Fibroblast of villous mesenchyme (primary cell): ENCODE results near the gene CYSRT1. TPM values are rescaled to one million over a fixed set of nuclear protein-coding genes. Genes with fewer than 3 reads are reported as not detected.

ENCODE experiments used
- DNase-seq: peaks from one replicate; pipeline ENCODE4 v3.0.0-alpha.2; 2010; ENCODE audit warnings: low read depth
- H3K4me3 ChIP-seq: 2 replicates; pipeline ENCODE4 v1.5.1; 2011; ENCODE audit warnings: low read depth, mild to moderate bottlenecking, low read length
- total RNA-seq: library from RNA; depleted of rRNA; stranded (reverse); fragments of >200 nt; gene quantifications from 2 replicates; pipeline ENCODE4 v1.2.3, GENCODE V29; 2012
- TF ChIP-seq, protein P1 (sequence below): IDR thresholded peaks from 2 replicates; pipeline ENCODE4 v1.5.1; 2012; ENCODE audit warnings: low read depth, mild to moderate bottlenecking, low read length; ENCODE audit not compliant: insufficient read depth

The CYSRT1 gene
- total RNA-seq, 1 donor: under 0.01 TPM

DNA sequence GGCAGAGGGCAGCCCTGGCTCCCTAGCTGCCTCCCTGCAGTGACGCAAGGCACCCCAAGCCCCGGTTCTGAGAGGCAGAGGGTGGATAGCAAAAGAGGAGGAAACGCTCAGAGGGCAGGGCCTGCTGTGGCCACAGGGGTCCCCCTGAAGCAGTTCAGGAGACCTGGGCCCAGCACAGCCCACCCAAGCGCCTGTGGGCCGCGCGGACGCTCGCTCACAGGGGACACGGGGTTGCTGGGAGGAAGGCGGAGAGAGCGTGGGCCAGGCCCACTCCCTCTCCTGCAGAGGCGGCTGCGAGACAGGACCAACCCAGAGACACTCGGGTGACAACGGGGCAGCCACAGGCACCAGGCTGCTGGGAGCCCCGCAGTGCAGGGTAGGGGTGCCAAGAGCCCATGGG lies 45.2 kb upstream of the CYSRT1 start:
- no peak for DNase-seq
- H3K4me3 ChIP-seq: no peak overlapping the region
- TF ChIP-seq, protein P1, sequence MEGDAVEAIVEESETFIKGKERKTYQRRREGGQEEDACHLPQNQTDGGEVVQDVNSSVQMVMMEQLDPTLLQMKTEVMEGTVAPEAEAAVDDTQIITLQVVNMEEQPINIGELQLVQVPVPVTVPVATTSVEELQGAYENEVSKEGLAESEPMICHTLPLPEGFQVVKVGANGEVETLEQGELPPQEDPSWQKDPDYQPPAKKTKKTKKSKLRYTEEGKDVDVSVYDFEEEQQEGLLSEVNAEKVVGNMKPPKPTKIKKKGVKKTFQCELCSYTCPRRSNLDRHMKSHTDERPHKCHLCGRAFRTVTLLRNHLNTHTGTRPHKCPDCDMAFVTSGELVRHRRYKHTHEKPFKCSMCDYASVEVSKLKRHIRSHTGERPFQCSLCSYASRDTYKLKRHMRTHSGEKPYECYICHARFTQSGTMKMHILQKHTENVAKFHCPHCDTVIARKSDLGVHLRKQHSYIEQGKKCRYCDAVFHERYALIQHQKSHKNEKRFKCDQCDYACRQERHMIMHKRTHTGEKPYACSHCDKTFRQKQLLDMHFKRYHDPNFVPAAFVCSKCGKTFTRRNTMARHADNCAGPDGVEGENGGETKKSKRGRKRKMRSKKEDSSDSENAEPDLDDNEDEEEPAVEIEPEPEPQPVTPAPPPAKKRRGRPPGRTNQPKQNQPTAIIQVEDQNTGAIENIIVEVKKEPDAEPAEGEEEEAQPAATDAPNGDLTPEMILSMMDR: no peak

DNA sequence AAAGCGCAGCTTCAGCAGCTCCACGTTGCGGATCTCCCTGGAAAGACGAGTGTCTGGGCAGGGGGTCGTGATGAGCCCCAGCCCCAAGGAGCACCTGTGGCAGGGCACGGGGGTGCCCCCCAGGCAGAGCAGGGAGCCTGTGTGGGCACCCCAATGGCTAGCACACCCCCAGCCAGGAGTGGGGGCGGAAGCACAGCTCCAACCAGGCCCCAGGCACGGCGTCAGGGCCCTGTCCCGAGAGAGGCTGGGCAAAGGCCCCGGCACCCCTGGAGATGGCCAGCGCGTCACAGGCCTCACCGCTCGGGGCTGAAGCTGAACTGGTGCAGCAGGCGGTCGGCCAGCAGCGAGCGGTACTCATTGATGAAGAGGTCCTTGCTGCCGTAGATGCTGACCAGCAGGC lies 44.5 kb upstream of the CYSRT1 start:
- no peak for DNase-seq
- TF ChIP-seq, protein P1: no peak

DNA sequence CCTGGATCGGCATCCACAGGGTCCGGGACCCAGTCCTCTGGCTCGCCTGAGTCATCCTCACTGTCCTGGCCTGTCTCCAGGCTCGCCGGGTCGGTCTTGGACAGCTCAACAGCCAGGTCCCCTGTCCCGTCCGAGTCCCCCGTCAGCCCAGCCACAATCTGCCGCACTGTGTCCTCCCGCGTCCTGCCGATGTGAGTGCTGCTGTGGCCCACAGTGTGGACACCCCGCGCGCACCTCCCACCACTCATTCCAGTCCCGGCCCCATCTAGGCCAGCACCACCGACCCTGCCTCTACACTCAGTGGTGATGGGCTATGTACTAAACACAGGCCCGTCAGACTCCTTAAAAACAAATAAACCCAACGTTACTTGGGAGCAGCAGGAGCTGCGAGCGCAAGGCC lies 43.3 kb upstream of the CYSRT1 start:
- TF ChIP-seq, protein P1: no peak
- DNase-seq: no peak
- no peak overlapping the region for H3K4me3 ChIP-seq

More for the DNA sequence above, 44.5 kb upstream of the CYSRT1 start:
- no peak overlapping the region for H3K4me3 ChIP-seq

DNA sequence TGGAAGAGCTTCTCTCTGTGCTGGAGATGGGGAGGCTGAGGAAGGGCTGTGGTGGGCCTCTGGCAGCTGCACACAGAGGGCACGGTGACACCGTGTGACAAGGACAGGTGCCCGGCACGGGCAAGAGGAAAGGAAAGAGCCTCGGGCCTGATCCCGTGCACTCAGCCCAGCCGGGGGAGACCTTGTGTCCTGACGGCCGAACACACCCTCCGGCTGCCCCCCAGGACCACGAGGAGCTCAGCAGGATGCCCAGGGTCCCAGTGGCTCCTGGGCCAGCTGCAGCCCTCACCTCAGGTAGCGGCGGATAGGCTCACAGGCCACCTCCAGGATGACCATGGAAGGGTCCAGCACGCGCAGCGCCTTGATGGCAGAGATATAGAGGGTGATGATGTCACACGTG lies 42.1 kb upstream of the CYSRT1 start:
- no peak overlapping the region for H3K4me3 ChIP-seq
- TF ChIP-seq, protein P1: no peak
- no peak for DNase-seq

DNA sequence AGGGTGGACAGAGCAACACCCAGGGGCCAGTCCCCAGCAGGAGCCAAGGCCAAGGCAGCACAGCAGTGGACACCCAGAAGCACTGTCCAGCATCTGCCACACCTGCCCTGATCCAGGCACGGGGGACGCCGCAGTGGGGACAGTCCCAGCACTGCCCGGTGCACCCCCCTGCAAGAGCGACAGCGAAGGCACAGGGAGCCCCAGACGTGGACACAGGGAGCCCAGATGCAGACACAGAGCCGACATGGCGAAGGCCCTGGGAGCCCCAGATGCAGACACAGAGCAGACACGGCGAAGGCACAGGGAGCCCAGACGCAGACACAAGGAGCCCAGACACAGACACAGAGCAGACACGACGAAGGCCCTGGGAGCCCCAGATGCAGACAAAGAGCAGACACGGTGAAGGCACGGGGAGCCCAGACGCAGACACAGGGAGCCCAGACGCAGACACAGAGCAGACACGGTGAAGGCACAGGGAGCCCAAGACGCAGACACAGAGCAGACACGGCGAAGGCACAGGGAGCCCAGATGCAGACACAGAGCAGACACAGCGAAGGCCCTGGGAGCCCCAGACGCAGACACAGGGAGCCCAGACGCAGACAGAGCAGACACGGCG lies 40.9 kb upstream of the CYSRT1 start:
- H3K4me3 ChIP-seq: no peak overlapping the region
- DNase-seq: no peak
- TF ChIP-seq, protein P1: no peak

DNA sequence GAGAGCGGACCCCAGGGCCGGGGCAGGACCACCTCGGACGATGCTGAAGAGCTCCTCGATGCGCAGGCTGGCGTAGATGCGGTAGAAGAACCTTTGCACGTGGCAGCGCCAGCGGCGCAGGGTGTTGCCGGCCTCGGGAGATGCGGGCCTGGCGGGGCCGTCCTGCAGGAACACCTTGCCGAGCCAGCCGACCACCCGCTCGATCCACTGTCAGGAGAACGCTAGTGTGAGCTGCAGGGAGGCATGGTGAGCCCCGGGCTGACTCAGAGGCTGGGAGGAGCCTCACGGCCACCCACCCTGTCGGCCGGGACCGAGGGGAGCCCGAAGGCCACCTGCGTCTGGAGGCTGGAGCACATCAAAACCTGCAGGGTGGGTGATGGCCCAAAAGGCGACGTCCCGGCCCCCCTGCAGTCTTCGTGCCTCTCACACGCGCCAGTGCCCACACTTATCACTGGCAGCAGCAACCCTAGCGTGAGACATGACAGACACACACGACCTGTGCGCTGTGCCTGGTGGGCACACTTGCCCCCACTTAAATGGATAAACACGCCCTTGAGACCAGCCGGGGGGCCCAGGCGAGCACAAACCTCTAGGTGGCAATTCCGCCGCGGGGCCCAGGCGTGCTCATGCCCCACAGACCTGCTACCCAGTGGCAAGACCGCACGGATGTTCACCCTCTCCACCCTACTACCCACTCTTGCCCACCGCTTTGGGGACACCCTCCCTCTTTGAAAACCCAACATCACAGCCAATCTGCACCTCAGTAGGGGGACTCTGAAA lies 39.9 kb upstream of the CYSRT1 start:
- no peak for DNase-seq
- no peak overlapping the region for H3K4me3 ChIP-seq
- TF ChIP-seq, protein P1: no peak
